Amniotic stem cell (primary cell): ENCODE data around the gene PPP1R9B.
A peak's percentile ranks its signal among the peaks of the same experiment; 100 is the strongest.

Experiments
- DNase-seq: peaks from one replicate; lab custom pipeline; 2025; lab: John Stamatoyannopoulos, UW

Gene PPP1R9B

DNA sequence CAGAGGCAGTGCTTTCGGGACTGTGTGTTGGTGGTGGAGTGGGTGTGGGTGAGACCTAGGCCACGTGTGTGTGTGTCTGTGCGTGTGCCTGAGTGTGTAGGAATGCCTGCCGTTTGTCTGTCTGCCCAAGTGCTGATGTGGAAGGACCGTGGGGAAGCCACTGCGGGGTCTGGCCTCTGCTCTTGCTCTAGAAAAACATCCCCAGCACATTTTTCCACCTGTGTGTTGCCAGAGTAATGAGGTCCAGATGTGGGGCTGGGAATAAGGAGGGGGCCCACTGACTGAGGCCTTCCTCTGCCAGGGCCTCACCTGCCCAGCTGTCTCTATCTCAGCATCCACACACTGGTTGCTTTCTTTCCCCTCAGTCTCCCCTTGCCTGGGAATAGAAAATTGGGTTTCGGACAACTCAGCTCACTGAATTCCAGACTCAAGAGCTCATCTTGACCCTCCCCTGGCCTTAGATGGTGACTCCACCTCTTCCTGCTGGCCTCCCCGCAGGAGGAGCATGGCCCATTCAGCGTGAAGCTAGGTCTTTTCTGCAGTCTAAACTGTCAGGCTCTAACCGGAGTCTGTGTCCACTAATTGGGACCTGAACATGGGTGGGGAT is 23.0 kb upstream of the PPP1R9B start:
- no peak for DNase-seq

DNA sequence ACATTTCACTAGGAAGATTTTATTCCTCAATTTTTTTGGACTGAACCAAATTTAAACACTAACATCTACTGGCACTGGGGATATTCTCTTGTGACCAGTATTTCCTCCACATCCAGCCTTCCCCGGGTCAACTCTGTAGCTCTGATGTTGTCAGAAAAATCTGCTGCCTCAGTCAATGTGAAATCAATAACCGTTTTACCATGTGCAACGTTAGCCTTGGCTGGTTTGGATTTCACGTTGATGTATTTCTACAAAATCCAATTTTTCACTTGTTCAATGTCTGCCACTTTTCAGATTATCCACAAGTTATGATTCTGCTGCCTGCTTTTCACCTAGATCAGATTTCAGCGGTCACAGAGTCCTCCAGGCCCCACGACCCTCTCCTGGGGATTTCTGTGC is 22.5 kb upstream of the PPP1R9B start:
- DNase-seq, result no peak

DNA sequence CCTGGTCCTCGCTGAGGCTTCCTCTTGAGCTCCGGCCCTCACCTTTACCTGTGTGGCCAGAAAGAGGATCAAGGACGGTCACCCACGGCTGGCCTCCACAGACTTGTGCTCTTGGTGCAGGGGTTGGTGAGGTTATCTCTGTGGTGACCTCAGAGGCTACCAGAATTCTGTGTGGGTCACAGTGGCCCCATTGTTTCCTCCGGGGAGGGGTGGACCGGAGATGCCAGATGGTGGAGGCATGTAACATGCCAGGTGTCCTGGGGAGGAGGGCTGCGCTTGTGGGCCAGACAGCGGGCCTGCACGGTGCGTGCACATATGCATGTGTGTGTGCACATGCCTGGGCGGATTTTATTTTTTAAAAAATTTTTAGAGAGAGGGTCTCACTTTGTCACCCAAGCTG is 21.7 kb upstream of the PPP1R9B start:
- DNase-seq, result no peak

DNA sequence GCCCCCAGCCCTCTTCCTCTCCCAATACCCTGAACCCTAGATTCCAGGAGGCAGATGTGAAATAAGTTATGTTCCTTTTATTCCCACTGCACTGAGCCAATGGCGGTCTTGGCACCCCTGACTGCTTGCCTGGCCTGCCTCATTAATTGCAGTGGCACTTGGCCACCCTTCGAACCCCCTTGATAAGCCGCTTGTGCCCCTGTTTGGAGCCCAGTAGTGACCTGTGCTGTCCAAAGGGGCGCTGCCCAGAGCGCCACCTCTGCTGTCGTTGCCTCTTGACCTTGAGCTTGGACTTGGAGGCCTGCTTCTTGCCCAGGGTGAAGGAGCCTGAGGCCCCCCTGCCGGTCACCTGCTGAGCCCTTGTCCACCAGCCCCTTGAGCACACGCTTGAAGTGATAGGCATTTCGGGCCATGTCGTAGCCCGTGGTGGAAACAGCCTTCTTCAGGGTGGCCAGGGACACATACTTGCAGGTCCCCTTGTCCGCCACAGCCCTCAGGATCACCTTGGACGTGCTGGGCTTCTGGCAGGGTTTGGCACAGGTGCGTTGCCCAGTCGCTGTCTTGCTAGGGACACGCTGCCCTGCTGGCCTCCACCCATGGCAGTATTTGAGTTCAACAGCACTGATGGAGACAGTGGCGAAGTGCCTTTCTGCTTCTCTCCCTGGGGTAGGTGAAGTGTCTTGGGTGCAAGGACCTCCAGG is 21.0 kb upstream of the PPP1R9B start:
- no peak for DNase-seq

DNA sequence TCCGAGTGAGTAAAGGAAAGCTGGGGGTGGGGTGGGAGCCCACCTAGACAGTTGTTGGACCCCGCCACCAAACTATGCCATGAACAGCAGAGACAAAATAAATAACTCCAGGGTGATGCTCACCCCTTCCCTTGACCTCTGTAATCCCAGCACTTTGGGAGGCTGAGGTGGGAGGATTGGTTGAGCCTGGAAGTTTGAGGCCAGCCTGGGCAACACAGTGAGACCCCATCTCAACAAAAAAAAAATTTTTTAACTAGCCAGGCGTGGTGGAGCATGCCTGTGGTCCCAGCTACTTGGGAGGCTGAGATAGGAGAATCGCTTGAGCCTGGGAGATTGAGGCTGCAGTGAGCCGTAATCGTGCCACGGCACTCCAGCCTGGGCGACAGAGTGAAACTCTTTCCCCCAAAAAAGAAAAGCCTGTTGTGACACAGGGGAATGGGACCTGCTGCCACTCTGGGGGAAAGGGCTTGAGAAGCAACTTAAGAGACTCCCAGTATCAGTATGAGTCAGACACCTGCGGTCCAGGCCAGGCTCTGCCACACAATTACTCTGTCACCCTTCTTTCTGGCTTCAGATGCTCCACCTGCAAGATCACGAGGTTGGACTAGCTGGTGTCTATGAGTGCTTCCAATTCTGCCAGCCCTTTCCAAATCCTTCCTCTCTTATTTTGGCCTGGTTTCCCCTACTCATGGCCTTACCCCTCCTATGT is 20.3 kb upstream of the PPP1R9B start:
- no peak for DNase-seq

DNA sequence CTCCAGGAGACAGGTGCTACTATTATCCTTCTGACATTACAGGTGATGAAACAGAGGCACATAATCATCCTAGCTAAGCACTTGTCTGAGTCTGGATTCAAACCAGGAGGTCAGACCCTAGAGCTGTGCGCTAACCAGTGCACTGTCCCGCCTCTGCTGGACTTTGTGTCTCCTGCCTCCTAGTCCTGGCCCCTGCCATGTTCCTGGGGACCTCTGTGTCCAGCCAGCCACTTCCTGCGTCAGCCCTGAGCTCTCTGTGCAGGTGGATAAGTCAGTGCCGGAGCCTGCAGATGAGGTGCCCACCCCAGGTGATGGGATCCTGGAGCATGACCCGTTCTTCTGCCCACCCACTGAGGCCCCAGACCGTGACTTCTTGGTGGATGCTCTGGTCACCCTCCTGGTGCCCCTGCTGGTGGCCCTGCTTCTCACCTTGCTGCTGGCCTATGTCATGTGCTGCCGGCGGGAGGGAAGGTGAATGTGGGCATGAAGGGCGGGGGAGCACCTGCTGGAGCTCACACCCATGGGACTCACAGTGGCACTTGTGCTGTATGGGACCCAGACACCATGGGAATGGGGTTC is 19.5 kb upstream of the PPP1R9B start:
- DNase-seq, result no peak

DNA sequence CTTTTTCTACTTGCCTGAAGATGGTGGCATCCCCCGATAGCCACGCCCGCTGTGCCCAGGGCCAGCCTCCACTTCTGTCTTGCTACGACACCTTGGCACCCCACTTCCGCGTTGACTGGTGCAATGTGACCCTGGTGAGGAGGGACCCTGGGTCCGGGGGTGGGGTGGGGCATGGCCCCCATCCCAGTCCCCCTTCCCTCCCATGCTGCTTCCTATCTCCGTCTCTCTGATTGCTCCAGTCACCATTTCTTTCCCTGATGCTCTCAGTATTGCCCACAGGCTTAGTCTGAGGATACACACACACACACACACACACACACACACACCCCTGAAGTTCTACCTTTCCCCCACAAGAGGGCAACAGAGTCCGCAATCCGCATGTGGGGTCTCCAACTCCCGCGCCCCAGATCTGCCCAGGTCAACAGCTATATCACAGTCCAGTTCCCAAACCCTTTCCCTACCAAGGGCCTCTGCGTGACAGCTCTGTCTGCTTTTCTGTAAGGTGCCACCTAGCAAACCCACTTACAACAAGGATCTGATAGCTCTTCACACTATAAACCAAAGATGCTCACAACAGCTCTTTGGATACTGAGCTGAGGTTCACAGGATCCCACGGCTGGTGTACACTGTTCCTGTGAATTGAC is 18.8 kb upstream of the PPP1R9B start:
- DNase-seq, result no peak

DNA sequence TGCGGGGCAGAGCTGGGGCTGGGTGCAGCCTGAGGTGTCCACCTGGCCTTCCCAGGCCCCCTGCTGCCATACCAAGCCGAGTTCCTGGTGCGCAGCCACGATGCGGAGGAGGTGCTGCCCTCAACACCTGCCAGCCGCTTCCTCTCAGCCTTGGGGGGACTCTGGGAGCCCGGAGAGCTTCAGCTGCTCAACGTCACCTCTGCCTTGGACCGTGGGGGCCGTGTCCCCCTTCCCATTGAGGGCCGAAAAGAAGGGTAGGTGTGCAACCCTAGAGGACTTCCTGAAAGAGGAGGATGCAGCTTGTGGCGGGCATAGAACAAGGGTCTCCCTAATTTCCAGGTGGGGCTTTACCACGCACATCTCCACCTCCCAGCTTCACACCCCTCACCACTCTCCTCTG is 17.8 kb upstream of the PPP1R9B start:
- no peak for DNase-seq

DNA sequence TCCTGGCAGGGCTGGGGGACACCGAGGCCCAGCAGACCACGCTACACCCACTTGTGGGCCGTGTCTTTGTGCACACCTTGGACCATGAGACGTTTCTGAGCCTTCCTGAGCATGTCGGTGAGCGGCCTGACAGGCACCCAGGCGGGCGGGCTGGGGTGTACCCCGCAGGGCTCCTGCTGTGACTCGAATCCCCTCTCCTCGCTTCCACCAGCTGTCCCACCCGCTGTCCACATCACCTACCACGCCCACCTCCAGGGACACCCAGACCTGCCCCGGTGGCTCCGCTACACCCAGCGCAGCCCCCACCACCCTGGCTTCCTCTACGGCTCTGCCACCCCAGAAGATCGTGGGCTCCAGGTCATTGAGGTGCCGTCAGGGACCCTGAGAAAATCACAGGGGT is 16.9 kb upstream of the PPP1R9B start:
- no peak for DNase-seq

DNA sequence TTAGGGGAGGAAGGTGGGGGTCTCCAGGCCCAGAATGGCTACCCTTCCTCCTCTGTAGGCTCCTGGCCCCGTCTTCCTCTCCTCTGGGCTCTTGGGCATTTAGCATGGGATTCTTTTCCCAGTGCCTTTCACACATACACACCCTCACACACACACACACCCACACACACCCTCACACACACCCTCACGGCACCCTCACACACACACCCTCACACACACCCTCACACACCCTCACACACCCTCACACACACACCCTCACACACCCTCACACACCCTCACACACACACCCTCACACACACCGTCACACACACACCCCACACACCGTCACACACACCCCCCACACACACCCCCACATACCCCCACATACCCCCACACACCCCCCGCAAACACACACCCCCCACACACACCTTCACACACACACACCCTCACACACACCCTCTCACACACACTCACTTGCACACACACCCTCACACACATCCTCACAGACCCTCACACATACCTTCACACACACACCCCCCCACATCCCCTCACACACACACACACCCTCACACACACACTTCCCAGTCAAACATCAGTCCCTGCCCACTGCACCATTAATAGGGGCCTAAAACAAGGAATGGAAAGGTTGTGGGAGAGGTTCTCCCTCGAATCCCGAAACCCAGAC is 16.2 kb upstream of the PPP1R9B start:
- DNase-seq, result no peak

DNA sequence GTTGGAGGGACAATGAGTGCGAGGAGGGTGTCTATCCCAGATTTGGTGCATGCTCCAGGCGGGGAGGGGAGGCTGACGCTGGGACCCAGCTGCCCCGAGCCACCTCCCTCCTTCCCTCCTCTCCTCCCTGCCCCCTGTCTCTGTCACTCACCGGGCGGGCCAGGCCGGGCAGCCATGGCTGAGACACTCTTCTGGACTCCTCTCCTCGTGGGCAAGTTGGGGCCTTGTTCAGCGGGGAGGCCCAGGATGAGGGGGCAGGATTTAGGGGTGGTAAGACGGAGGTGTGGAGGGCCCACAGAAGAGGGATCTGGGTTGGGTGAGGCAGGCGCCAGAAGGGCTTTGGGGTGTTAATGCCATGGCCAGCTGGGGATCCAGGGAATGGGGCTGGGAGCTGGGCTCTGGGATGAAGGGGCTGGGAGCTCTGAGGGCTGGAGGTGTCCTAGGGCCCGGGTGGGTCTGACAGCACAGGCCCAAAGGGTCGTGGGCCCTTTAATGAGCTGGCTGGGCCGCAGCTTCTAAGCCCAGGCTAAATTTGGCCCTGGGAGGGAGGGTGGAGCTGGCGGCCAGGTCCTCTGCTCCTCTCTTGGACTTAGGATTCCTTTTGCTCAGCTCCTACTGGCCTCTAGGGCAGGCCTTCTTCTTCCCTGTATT is 15.5 kb upstream of the PPP1R9B start, which contains the start of gene SGCA:
SGCA (plus strand) TSS at position 139 of the 651 bp plus-strand sequence; CDS start at position 175, 36 bp downstream.
- DNase-seq, result no peak

DNA sequence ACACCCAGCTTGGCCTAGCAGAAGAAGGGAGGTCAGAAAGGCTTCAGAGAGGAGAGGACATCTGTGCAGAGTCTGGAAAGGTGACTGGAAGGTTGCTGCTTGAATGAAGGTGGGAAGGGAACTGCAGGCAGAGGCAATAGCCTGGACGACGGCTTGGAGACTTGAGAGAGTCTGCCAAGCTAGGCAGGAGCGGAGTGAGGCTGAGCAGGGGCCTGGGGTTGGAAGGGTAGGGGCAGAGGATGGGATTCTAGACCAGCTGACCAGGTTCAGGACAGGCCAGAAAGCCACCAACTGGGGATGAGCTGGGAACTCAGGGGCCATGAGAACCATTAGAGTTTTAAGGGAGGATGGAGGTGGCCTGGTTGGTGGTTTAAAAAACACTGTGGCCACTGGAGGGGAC is 15.0 kb upstream of the PPP1R9B start:
- no peak for DNase-seq

DNA sequence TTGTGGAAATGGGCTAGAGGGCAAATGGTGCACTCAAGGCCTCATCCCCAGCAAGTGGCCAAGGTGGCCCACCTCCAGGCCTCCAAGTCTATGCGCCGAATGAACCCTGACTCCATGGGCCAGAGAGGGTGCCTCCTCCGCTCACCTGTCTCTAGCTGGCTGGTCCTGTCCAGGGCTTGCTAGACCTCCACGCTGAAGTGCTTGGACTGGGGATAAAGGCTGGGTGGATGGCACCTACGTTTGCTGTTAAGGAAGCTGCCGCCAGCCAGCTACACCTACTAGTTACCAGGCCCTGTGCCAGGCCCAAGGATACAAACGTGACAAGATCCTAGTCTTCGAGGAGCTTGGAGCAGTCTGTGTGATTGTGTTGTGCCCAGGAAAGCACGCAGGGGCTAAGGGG is 14.6 kb upstream of the PPP1R9B start:
- DNase-seq, result no peak

DNA sequence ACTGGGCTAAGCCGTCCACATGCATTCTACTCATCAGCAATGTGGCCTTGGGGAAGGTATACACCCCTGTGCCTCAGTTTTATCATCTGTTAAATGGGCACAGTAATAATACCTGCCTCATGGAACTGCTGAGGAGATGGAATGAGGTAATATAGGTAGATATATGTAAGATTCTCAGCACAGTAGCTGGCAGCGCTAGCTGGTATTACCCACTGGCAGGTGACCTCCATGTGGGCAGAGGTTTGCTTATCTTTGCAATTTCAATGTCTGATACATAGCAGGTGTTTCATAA is 14.2 kb upstream of the PPP1R9B start:
- DNase-seq, result no peak

DNA sequence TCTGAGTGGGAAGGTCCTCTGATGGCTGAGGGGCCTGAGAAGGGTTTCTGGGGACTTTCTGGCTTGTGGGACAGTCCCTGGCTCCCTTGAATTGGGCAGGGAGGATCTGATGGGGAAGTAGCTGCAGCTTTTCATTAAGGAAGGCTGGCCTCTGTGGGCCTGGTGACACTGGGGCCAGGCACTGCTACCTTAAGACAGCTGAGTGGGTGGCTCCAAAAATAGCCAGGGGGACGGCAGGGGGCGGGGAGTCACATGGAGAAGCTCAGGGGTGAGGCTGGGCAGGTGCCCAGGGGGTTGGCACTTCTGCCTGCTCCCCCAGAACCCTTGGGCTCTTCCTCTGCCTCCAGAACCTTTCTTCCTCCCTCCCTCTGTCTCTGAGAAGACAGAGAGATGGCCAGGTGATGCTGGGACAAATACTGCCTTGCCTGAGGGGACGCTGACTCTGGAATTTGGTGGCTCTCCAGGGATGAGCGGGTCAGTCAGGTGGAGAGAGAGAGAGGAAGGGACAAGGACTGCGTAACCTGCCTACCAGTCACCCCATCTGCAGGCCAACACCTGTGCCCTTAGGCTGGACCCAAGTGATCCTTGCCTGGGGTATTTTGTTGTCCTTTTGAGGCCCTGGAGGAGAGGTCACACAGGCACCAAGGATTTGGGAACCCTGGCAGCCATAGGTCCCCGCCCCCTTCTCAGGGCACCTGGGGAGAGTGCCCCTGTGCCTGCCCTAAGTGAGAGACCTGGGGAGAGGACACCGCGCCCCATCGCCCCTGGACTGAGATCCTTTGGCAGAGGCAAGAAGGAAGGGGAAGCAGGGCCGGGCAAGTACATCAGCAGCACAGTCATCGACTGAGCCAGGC is 13.6 kb upstream of the PPP1R9B start:
- no peak for DNase-seq

DNA sequence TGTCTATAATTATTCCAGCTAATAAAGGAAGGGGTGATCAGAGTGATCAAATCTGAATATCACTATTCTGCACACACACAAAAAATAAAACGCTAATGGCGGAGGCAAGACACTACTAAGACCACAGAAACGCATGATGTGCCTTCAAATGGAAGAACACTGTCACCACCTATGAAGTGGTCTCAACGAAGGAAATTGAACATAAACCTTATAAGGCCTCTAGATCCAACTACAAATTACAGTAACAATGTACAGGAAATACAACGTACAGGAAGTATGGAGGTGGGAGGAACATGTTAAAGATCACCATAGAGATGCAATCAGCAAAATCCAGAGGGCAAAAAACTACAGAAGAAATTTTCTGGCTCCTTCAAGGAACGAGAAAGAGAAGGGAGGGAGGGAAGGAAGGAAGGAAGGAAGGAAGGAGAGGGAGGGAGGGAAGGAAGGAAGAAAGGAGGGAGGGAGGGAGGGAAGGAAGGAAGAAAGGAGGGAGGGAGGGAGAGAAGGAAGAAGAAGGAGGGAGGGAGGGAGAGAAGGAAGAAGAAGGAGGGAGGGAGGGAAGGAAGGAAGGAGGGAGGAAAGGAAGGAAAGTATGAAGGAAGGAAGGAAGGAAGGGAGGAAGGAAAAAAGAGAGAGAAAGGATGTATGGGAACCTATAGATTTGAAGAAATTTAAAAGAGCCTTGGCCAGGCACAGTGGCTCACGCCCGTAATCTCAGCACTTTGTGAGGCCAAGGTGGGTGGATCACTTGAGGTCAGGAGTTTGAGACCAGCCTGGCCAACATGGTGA is 12.2 kb upstream of the PPP1R9B start:
- DNase-seq, result no peak

DNA sequence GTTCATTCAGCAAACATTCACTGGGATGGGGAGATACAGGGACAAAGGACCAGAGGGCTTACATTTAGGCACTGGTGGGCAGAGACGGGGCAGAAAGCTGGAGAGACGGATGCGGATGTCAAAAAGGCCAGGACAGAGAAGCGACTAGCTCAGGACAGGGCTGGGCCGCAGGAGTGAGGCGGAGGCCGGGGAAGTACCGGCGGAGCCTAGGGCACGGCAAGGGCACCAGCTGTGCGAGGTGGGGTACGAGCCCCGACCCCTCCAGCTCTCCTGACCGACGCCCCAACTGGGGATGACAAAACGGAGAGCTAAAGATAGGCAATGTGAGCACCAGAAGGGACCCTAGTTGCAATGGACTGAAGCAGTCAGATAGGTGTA is 11.4 kb upstream of the PPP1R9B start:
- no peak for DNase-seq

DNA sequence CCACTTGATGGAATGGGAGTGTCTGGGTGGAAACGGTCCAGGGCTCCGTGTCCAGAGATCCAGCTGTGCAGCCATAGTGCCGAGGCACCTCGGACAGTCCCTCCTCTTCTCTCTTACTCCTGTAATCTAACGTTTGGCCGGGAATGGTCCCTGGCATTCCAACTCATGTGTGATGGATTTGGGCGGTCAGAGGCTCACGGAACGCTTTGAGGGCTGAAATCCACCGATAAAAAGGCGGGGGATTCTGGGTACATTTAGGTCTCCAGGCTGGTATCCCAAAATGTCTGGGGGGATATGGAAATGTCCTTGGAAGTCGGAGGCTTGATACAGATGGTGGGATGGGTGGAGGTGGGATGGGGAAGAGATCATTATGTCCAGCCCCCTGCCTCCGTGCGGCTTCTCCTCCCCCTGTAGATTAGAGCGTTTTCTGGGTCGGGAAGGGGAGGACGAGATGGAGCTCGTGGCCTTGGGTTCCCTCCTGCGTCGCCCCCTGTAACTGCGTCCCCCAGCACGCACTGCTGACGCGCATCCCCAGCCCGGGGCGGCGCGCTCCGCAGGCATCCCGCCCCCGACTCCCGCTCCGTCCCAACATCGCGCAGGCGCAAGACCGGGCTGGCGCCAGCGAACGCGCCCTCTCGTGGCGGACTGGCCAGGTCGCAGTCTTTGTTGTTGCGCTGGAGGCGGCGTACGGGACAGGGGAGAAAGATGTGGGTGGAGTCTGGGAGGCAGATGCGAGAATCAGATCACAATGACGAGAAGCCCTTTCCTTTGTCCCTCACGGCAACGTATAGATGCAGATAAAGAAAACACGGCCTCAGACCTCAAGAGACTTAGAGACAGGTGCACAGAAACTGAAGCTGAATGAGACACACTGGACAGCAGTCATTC is 10.8 kb upstream of the PPP1R9B start:
- peak; percentile 90 for DNase-seq

DNA sequence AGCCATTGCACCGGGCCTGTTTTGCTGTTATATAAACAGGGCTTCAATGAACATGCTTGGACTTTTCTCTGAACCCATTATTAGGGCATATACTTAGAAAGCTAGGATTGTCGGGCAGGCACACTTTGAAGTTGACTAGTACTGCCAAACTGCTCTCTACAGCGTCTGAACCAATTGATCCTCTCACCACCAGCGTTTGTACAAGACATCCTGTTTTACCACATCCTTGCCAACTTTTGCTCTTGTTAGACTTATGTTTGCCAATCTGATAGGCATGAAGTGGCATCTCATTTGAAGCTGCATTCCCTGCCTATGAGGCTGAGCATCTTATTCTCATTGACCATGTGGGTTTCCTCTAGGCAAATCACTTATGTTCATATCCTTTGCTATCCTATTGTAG is 7.4 kb upstream of the PPP1R9B start:
- no peak for DNase-seq
